NCI-H1048 (cell line): ENCODE results near the gene HECA.
A peak's percentile ranks its signal among the peaks of the same experiment; 100 is the strongest.
"Not testable (repeated sequence)": the region's sequence is repeated elsewhere in the genome, so short reads cannot be mapped to it uniquely, and the experiment has no call there.

Experiments
- DNase-seq: peaks from one replicate; lab custom pipeline; 2025; lab: John Stamatoyannopoulos, UW

The HECA gene

GRCh38 chr6:139134817-139135577, at the start of gene HECA:
TSS of gene HECA (plus strand) at chr6:139135080. CDS start at chr6:139135397, 317 bp downstream.
- peak; percentile 87 for DNase-seq

DNA sequence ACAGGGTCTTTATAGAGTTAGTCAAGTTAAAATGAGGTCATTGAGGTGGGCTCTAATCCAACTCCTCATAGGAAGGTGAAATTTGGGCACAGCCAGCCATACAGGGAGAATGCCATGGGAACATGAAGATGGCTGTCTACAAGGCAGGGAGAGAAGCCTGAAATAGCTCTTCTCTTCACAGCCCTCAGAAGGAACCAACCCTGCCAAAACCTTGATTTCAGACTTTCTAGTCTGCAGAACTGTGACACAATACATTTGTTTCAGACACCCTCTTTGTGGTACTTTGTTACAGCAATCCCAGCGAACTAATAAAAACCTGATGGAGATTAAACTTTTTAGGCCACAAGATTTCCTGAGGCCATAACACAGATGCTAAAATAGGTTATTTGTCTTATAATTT, 43.1 kb upstream of the HECA start:
- DNase-seq = no peak

GRCh38 chr6:139099984-139100383, 34.9 kb upstream of the HECA start:
- DNase-seq = no peak

GRCh38 chr6:139107051-139107450, 27.8 kb upstream of the HECA start:
- no peak for DNase-seq

- DNase-seq = no peak
These were observed 26.5 kb upstream of the HECA start for GRCh38 chr6:139108378-139108777.

- no peak for DNase-seq
These were observed 25.3 kb upstream of the HECA start for GRCh38 chr6:139109558-139109957.

DNA sequence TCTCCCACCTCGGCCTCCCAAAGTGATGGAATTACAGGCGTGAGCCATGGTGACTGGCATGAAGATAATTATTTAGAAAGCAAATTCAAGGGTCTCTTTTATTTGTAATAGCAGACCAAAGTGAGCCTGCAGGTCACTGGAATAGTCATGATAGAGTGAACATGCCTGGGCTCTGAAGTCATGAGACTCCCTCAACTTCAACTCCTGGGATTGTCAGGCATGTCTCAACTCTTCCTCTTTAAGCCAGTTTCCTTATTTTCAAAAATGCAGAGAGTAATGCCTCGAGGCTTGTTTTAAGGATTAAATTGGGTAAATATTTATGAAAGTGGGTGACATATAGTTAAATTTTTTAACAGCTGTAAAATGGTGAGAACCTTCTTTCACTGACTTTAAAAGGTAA, 22.7 kb upstream of the HECA start:
- no peak for DNase-seq

DNA sequence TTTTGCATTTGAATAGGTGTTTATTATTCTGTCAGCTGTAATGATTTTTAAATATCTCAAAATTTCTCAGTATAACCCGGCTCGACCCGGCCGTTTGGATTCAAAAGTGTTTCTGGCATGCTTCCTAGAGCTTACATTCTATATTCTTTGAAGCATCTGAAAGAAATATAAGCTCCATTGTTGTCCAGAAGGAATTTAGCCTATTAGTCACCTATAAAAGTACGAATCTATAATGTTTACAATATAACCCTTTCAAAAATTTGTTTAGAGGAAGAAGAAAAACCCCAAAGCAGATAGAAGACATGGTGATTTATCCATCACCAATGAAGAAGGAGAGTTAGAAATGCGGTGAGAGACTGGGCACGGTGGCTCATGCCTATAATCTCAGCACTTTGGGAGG, 22.3 kb upstream of the HECA start:
- DNase-seq = no peak

DNA sequence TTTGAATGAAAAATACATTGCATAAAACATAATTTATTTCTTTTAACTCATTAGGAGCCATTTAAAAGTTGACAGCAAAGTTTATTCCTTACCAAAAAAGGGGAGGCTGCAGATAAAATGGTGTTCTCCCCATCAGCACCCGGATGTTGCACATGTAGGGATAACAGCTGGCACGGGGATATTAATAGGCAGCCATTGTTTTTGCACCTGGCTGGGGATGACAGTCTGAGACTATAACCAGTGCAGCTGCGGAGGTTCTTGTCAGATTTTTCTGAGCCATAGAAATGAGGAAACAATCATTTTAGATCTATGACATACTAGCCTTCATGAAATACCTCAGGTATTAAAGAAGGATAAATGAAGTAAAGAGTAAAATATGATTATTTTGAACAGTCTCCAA, 20.1 kb upstream of the HECA start:
- DNase-seq = no peak

DNA sequence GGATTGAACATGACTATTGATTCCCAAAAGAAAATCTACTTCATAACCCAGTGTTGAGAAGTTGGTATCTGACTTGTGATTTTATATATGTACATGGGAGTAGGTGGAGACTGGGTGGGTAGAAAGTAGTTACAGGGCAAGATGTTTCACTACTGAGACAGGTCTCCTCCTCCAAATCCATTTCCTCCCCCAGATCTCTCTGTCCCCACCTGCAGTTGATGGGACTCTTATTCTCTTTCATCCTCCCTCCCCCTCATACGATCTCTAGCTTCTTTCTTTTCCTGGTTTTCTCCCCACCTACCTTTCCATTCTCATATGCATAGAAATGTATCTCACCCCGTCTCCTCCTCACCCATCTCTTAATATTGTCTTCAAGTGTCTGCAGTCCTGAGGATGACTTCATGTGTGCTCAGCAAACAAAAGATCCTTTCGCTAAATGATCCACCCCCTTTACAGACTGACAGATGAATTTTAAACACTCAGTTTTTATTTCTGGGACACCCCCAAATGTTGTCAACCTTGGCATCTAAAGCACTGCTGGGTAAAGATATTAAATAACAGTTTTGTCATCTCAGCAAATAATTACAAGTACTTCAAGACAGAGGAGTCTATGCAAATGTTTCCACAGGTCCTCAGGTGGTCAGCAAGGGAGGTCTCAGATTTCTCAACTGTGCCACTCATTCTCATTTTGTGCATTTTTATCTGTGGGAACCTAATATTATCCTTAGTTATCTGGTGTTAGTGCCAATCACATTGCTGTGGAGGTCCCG, 18.7 kb upstream of the HECA start:
- no peak for DNase-seq

DNA sequence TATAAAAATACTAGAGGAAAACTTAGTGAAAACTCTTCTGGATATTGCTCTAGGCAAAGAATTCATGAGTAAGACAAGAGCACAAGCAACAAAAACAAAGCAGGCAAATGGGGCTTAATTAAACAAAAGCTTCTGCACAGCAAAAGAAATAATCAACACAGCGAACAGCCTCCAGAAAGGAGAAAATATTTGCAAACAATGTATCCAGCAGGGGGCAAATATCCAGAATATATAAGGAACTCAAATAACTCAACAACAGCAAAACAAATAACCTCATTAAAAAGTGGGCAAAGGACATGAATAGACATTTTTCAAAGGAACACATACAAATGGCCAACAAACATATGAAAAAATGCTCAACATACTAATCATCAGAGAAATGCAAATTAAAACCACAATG, 17.1 kb upstream of the HECA start:
- DNase-seq = no peak

DNA sequence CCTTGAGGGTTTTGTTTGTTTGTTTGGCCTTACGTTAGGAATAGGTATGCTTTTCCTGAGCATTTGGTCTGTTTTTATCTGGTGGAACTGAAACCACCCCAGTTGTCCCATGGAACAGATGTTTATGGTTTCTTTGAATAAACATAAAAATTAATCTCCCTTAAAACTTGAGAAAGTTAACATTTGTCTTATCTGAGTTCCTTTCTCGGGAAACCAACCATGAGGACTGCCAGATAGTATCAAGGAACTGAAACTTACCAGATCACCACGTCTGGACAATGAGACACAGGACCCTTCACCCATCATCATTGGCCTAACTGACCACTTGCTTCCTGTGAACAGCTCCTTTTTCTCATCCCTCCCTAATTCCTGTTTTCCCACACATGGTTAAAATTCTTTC, 15.3 kb upstream of the HECA start:
- DNase-seq = no peak

- not testable (repeated sequence) for DNase-seq
These were observed 12.1 kb upstream of the HECA start for GRCh38 chr6:139122823-139123222.

DNA sequence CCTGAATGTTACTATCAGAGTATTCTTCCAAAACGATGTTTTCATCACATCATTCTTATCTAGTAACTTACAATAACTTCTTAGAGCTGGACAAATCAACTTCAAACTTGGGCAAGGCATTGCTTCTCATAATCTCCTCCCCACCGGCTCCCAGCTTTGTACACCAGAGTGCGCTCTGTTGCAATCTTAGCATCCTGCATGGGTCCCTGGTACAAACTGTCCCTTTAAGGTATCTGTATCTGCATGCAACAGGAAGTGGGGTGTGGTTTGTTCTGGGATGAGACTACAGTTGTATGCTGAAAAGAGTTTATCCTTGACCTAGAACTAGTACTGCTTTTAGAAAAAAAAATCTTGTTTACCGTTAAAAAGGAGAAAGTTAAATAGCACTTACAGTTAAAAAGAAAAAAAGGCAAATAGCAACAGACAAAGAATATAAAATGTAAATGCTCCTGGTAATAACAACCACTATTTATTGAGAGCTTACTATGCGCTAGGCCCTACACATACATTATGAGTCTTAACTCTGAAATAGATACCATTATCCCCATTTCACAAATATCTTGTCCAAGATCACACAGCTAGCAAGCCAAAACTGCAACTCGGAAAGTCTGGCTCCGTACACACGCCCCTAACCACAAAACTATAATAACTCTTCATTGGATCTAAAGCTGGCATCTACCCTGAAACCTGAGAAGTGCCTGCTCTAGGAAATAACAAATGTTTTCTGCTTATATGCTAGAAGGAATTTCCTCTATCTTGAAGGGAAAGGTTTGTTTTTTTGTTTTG, 9.8 kb upstream of the HECA start:
- no peak for DNase-seq

GRCh38 chr6:139126255-139126654, 8.6 kb upstream of the HECA start:
- DNase-seq = no peak

DNA sequence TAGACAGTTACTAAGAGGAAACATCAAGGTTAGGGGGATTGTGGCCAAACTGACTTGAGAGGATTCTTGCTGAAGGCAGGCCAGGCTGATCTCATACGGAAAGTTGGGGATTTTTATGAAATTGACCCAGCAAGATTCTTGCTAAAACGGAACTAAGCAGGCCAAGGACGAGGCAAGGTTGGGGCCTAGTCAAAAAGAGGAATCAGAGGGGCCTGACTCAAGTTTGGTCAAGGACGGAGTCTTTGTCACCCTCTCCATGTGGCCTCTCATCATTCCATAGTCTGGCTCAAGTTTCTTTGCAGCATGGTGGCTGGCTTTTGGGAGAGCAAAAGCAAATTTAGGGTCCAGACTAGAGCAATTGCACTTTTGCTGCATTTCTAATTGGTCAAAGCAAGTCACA, 7.9 kb upstream of the HECA start:
- DNase-seq = no peak

DNA sequence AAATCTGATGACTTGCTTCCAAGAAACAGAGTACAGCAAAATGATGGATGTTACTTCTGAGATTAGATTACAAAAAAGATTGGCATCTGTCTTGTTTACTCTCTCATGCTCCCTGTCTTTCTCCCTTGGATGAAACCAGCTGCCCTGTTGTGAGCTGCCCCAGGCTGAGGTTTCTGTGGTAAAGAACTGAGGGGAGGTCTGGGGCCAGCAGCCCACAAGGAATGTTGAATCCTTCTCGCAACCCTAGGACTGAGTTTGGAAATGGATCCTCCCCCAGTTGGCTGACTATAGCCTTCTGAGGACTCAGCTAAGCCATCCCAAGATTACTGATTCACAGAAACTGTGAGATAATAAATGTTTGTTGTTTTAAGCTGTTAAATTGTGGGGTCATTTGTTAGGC, 5.6 kb upstream of the HECA start:
- no peak for DNase-seq

DNA sequence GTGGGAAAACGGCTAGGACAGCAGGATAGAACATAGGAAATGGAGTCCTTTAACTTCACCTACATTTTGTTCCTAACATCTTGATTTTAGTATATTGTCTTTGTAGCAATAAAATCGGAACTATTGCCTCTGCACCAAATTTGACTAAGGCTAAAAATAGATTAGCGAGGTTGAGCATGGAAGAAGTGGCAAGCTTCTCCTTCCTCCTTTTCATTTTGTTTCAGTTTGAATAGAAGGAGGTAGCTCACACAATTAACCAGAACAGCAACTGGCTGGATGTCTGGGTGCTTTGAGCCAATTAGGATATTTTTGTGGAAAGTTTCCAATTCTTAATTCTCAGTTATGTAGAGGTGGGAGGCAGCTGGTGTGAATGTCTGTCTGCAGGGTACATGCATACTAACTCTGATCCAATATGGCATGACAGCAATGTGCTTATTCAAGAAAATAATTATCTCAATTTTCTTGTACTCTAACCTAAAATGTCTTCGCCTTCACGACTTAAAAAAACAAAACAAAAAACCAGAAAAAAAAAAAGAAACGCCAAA, 3.1 kb upstream of the HECA start:
- no peak for DNase-seq

GRCh38 chr6:139133262-139134063, 1.4 kb upstream of the HECA start:
- DNase-seq = no peak

DNA sequence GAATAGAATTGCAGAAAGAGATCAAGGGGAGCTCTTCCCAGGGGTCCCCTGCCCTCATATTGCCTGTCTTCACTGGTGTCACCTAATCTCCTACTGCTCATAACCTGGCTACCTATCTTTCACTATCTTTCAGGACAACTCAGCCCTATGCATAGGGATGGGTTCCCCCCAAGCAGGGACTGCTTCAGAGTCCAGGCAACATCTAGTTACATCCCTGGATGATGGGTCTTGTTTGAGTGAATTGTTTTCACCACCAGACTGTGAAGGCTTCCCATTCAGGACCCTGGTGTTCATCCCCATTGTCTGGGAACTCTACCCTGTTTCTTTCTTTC, 850 bp upstream of the HECA start:
- no peak for DNase-seq

GRCh38 chr6:139135578-139136545, 982 bp downstream of the HECA start:
- no peak for DNase-seq
